Measurements from ENCODE around the gene FNIP2. TPM values are rescaled to one million over a fixed set of nuclear protein-coding genes. Genes with fewer than 3 reads are reported as not detected.
"Not testable (repeated sequence)": the region's sequence is repeated elsewhere in the genome, so short reads cannot be mapped to it uniquely, and the experiment has no call there.

Gene FNIP2
- total RNA-seq, 1 donor from 2014 or later: 44.2 TPM

DNA sequence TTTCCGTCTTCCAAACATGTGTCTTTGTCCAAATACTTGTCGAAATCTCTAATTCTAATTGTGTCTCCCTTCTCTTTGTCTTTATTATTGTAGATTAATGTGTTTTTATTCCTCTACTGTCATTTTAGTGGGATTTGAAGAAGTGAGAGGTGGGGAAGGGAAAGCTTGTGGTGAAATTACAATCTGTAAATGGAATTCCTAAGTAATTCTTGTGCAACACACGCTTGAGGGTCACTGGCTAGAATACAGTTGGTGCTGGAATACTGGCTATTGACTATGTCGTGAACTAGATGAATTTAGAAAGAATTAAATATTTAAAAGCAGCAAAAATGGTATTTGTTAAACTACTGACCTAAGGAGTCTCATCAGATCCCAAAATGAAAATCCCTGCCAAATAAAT lies 10.7 kb upstream of the FNIP2 start:
- Histone ChIP-seq H3K4me3 (ENCODE audit: low read depth, low read length) (no peak overlapping the region), H3K36me3 (ENCODE audit: control insufficient read depth, insufficient read depth, low read length) (no peaks in the 10 kb centered on the region), H3K27me3 (ENCODE audit: control insufficient read depth, insufficient read depth, low read length) (no peaks in the 10 kb centered on the region)
- TF ChIP-seq, protein P1, sequence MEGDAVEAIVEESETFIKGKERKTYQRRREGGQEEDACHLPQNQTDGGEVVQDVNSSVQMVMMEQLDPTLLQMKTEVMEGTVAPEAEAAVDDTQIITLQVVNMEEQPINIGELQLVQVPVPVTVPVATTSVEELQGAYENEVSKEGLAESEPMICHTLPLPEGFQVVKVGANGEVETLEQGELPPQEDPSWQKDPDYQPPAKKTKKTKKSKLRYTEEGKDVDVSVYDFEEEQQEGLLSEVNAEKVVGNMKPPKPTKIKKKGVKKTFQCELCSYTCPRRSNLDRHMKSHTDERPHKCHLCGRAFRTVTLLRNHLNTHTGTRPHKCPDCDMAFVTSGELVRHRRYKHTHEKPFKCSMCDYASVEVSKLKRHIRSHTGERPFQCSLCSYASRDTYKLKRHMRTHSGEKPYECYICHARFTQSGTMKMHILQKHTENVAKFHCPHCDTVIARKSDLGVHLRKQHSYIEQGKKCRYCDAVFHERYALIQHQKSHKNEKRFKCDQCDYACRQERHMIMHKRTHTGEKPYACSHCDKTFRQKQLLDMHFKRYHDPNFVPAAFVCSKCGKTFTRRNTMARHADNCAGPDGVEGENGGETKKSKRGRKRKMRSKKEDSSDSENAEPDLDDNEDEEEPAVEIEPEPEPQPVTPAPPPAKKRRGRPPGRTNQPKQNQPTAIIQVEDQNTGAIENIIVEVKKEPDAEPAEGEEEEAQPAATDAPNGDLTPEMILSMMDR (IDR thresholded peaks at IDR 0.05; ENCODE audit: insufficient read depth, low read length, poor library complexity, severe bottlenecking): no peak
- DNase-seq (ENCODE audit: low read depth): no peak

DNA sequence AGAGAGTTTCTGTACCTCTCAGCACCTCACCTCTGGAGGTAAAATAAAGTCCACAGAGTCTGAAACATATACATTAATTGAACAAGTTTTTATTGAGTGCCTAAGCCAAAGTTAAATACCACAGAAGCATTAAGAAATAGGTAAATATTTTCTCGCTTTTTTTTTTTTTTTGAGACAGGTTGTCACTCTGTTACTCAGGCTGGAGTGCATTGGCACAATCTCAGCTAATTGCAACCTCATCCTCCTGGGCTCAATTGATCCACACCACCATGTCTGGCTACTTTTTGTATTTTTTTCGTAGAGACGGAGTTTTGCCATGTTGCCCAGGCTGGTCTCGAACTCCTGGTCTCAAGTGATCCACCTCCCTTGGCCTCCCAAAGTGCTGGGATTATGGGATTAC lies 10.1 kb upstream of the FNIP2 start:
- DNase-seq (ENCODE audit: low read depth): no peak
- Histone ChIP-seq H3K4me3 (ENCODE audit: low read depth, low read length) (no peak overlapping the region), H3K36me3 (ENCODE audit: control insufficient read depth, insufficient read depth, low read length) (no peaks in the 10 kb centered on the region), H3K27me3 (ENCODE audit: control insufficient read depth, insufficient read depth, low read length) (no peaks in the 10 kb centered on the region)
- TF ChIP-seq, protein P1 (IDR thresholded peaks at IDR 0.05; ENCODE audit: insufficient read depth, low read length, poor library complexity, severe bottlenecking): no peak

DNA sequence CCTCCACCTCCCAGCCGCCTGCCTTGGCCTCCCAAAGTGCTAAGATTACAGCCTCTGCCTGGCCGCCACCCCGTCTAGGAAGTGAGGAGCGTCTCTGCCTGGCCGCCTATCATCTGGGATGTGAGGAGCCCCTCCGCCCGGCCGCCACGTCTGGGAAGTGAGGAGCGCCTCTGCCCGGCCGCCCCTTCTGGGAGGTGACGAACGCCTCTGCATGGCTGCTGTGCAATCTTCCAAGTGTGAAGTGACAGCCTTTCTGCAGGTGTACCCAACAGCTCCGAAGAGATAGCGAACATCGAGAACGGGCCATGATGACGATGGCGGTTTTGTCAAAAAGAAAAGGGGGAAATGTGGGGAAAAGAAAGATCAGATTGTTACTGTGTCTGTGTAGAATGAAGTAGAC lies 9.3 kb upstream of the FNIP2 start:
- not testable (repeated sequence) for DNase-seq (ENCODE audit: low read depth); H3K27me3 ChIP-seq (ENCODE audit: control insufficient read depth, insufficient read depth, low read length); H3K4me3 ChIP-seq (ENCODE audit: low read depth, low read length); H3K36me3 ChIP-seq (ENCODE audit: control insufficient read depth, insufficient read depth, low read length)

DNA sequence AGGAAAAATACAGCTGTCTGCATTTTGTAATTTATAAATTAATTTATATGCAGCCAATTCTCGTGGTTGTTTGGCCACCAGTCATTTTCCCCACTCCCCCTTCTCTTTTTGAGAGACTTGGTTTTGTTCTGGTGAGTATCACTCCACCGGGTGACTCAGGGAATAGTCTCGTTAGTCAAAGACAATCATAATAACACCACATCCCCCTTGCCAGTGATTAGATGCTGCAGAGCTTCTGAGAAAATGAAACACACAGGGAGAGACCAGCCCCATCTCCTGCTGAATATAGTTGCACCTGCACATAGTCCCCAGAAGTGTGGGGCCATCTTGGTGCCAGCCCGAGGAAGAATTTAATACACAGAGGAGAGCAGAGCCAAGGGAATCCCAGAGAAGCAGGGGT lies 8.0 kb upstream of the FNIP2 start:
- Histone ChIP-seq H3K4me3 (ENCODE audit: low read depth, low read length) (no peak overlapping the region), H3K36me3 (ENCODE audit: control insufficient read depth, insufficient read depth, low read length) (no peaks in the 10 kb centered on the region), H3K27me3 (ENCODE audit: control insufficient read depth, insufficient read depth, low read length) (no peaks in the 10 kb centered on the region)
- no peak for DNase-seq (ENCODE audit: low read depth)
- TF ChIP-seq, protein P1 (IDR thresholded peaks at IDR 0.05; ENCODE audit: insufficient read depth, low read length, poor library complexity, severe bottlenecking): no peak

DNA sequence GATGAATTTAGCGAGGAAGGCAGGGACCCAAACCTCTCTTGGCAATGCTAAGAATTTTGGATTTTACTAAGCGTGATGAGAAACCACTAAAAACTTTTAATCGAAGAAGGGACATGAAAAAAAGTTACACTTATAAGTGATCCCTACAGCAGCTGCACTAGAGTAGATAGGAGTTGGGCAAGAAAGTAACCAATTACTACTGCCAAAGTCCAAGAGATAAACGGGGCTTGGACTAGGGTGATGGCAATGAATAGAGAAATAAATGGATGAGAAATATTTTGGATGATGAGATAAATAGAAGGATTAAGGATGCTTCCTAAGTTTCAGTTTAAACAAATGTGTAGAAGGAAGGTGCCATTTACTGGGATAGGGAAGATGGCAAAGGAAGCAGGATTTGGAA lies 6.3 kb upstream of the FNIP2 start:
- Histone ChIP-seq H3K27me3 (ENCODE audit: control insufficient read depth, insufficient read depth, low read length) (no peaks in the 10 kb centered on the region), H3K36me3 (ENCODE audit: control insufficient read depth, insufficient read depth, low read length) (no peaks in the 10 kb centered on the region), H3K4me3 (ENCODE audit: low read depth, low read length) (no peak overlapping the region)
- TF ChIP-seq, protein P1 (IDR thresholded peaks at IDR 0.05; ENCODE audit: insufficient read depth, low read length, poor library complexity, severe bottlenecking): no peak
- no peak for DNase-seq (ENCODE audit: low read depth)

DNA sequence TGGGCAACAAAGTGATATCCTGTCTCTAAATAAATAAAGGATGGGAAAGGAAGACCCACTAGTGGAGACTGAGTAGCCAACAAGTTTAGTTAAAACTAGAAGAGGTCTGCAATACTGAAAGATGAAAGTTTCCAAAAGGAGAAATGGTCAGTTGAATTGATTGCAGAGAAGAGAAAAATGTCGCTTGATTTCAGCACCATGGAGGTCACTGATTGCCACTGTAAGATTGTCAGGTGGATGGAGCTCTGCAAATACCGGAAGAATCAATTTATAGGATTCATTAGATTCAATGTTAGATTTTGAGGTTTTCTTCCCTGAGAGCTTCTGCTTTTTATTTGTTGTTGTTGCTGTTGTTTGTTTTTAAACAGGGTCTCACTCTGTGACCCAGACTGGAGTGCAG lies 5.4 kb upstream of the FNIP2 start:
- Histone ChIP-seq H3K36me3 (ENCODE audit: control insufficient read depth, insufficient read depth, low read length) (no peaks in the 10 kb centered on the region), H3K27me3 (ENCODE audit: control insufficient read depth, insufficient read depth, low read length) (no peaks in the 10 kb centered on the region), H3K4me3 (ENCODE audit: low read depth, low read length) (no peak overlapping the region)
- TF ChIP-seq, protein P1 (IDR thresholded peaks at IDR 0.05; ENCODE audit: insufficient read depth, low read length, poor library complexity, severe bottlenecking): no peak
- DNase-seq (ENCODE audit: low read depth): no peak
